NOMO-1 treated with DMSO at 0.1 percent for 48 hours (cell line): ENCODE measurements around the gene IFNA8.
"Not testable (repeated sequence)": the region's sequence is repeated elsewhere in the genome, so short reads cannot be mapped to it uniquely, and the experiment has no call there.

Experiments
- DNase-seq: peaks from one replicate; lab custom pipeline; 2025; ENCODE audit not compliant: unreplicated experiment; lab: John Stamatoyannopoulos, UW

Gene IFNA8

DNA sequence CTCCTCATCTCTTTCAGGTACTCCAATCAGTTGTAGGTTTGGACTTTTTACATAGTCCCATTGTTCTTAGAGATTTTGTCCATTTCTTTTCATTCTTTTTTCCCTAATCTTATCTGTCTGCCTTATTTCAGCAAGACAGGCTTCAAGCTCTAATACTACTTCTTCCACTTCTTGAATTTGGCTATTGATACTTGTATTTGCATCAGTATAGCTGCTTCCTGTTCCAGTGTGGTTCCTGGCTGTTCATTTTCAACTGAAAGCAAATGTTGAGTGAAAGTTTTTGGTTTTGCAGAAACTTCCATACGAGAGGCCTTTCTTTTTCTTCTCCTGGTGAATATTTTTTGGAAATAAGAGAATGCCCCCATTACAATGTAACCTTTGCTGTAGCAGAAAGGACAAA lies 19.3 kb downstream of the IFNA8 start:
- no peak for DNase-seq

DNA sequence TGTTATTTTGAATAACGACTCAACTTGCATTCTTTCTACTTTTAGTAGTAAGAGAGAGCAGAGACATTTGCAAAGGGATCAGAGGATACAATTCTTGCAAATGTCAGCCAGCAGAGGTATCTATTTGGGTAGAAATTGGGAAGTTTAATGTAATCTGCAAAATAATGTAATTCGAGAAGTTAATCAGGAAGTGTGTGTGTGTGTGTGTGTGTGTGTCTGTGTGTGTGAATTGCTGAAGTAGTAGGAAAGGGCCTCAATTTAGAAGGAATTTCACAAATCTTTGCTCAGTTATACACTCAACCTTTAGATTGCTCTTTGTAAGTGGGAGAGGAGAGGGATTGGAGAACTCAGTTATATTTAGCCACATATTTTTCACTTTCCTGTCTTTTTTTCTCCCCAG lies 20.3 kb downstream of the IFNA8 start:
- no peak for DNase-seq

DNA sequence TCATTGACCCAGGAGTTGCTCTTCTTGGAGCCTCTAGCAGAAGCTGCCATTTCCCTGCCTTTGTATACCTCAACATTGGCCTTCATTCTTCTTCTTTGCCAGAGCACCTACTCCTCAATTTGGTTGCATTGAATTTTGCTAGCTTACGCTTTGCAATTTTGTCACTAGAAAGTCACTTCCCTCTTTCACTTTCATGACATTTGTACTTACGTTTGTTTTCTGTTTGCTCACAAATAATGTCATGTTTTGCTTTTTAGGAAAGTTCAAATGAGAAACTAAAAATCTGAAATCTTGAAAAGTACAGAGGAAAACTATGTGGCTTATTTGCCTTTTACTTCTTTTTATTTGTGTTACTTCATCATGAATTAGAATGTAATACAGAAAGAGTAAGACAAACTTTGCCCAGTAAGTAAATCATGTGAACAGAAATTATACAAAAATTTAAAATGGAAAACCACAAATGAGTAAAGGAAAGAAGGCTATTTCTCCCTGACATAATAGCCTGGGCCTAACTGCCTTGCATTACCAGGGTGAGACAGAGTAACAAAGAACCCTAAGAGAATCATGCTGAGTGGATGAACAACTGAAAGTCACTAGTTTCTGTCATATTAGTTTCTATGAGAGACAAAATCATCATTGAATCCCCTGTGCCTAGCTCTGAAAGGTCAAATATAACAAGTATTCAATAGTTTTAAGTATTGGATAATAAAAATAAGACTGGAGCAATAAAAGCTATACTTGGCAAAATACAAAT lies 23.9 kb downstream of the IFNA8 start:
- DNase-seq = no peak

DNA sequence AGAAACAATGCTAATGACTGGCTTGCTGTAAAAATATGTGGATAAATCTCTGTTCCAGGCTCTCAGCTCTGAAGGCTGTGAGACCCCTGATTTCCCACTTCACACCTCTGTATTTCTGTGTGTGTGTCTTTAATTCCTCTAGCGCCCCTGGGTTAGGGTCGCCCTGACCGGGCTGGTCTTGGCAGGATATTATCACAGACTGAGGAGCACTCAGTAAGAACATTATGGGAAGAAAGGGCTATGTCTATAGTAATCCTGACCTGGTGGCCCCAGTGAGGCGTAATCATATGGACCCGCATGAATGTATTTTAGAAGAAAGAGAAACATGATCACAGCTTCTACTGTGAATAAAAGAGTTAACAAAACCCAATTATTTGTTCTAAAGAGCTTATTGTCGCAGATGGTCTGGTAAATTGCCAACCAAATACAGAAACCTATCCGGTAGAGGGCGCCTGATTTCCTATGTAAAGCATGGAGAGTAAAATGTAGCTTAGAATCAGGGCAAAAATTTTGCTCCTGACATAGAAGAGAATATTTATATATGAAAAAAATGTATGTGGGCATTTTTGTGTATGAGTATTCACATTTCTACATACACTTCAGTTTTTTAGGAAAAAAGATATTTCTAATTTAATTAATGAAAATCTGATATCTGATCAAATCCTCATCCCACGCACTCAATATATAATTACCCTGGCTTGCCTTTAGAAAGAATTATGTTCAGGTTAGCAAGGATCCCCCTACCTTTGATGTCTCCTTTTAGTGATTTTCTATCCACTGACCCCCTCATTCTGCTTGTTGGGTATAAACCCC lies 25.5 kb downstream of the IFNA8 start:
- DNase-seq = no peak

DNA sequence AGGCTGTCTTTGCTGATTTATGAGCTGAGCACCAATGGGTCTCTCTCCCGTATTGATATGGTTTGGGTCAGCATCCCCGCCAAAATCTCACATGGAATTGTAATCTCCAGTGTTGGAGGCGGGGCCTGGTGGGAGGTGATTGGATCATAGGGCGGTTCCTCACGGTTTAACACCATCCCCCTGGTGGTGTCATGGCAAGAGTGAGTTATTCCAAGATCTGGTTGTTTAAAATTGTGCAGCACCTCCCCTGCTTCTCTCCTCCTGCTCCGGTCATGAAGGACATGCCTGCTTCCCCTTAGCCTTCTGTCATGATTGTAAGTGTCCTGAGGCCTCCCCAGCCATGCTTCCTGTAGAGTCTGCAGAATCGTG lies 26.1 kb downstream of the IFNA8 start:
- not testable (repeated sequence) for DNase-seq

DNA sequence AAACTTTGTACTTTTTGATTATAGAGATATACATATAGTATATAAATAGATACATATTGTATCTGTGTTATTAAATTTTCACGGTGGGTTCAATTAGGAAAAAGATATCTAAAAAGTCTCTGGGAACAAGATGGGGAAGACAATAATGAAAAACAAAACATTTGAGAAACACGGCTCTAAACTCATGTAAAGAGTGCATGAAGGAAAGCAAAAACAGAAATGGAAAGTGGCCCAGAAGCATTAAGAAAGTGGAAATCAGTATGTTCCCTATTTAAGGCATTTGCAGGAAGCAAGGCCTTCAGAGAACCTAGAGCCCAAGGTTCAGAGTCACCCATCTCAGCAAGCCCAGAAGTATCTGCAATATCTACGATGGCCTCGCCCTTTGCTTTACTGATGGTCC lies 31.2 kb downstream of the IFNA8 start, which contains the start of gene IFNA1:
Gene IFNA1, plus strand, starts transcription at position 301 of the 400 bp plus-strand sequence. Its CDS starts 69 bp downstream, at position 370.
- no peak for DNase-seq

DNA sequence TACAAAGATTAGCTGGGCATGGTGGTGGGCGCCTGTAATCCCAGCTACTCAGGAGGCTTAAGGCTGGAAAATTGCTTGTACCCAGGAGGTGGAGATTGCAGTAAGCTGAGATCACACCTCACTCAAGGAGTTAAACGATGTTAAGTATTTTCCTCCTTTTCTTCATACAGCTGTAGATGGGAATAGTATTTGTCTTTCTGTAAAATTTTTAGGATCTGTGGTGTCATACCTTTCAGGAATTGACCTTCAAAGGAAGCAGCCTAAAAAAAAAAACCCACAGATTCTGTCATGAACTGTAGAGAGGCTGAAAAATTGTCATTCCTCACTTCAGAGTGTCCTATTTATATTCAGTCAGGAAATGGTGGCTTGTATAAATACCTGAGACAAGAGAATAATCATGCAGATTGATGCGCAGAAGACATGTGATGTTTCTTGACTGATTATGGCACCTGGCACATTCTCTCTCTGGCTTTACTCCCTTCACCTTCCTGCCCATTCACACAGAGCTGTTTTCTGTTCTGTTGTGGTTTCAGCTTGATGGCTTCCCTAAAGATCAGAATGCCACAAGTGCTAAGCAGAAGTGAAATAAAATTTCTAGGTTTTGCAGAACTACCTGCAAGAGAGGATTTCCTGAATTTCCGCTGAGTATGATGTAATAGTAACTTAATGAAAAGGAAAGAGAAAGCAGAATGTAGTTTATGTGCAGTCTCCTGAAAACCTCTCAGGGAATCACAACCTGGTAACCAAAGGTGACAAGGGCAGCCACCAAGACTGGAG lies 35.1 kb downstream of the IFNA8 start:
- DNase-seq = no peak

DNA sequence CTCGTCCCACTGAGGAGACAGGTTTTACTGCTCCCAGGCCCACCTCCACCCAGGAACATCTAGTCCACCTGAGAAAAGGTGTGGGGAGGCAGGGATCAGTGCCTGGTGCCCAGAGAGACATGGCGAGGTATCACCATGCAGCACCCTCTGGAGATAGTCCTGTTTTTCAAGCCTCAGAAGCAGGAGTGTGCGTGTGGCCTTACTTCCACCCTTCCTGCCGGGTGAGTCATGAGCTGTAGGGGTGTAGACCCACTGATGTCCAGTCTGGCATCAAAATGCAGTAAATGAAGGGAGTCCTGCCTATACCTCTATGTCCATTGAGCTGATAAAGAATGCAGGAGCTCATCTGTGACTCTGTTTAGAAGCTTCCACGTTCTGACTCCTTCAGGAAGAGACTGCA lies 40.4 kb downstream of the IFNA8 start:
- not testable (repeated sequence) for DNase-seq

DNA sequence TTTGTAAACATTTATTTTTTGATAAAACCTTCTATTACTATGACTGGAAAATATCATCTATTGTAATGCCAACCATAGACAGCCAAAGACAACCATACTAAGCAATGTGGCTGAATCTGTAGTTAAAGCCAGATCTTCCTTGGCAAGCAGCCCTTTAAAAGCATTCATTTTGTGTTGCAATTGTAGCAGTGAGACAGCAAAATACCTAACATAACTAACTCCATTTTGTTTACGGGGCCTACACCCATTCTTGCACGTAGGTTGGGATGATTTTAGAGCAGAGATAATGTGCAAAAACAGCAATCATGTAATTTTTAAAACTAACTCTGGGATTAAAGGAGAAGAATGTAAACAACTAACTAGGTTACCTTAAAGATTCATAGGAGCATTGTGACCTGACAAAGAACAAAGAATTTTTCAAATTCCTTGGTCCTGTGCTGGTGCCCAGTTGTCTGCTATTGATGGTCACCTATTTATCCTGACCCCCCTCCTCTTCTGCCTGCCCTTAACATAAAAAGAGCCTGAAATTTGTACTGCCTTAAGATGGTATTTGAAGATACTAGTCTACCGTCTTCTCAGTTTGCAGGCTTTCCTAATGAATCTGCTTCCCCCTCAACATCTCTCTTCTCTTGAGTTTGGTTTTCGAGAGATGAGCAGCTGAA lies 41.9 kb downstream of the IFNA8 start:
- DNase-seq = no peak

DNA sequence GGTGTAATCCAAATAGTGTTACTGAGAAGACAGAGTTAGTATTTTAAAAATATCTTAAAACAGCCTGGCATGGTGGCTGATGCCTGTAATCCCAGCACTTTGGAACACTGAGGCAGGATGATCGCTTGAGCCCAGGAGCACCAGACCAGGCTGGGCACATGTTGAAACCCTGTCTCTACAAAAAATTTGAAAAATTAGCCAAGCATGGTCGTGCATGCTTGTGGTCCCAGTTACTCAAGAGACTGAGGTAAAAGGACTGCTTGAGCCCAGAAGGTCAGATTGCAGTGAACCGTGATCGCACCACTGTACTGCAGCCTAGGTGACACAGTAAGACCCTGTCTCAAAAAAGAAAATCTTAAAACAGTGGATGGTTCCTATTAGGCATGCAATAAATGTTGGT lies 43.8 kb downstream of the IFNA8 start:
- no peak for DNase-seq

DNA sequence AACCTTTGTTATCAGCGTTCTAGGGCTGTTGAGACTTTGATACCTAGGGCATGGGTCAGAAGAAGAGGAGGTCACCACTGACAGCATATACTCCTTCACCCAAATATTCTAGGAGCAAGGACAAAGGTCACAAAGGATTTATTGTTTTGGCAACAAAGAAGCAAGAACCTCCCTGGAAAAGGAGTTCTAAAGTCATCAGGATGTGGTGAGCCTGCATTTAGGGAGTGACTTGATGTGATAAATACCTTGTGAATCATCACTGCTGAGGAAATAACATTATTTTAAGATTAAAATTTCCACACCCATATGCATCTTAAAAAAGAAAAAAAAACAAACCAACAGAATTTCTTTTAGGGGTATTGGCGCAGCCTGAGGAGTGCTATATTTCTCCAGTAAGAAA lies 45.2 kb downstream of the IFNA8 start:
- DNase-seq = no peak

DNA sequence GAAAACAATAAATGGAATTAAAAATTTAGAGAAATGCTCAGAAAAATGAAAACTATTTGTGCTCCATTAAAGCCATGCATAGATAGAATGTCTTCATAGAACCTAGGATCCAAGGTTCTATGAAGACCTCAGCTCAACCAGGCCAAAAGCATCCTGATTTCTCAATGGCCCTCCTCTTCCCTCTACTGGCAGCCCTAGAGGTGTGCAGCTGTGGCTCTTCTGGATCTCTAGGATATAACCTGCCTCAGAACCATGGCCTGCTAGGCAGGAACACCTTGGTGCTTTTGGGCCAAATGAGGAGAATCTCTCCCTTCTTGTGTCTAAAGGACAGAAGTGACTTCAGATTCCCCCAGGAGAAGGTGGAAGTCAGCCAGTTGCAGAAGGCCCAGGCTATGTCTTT lies 46.4 kb downstream of the IFNA8 start:
- DNase-seq = no peak
